T-helper 1 cell treated with Interleukin-12 subunit alpha and Interleukin-12 subunit beta and Interleukin-4 antibody, amounts not matched to agents 30 ng/mL and 1 ng/mL, for 36 hours (primary cell): ENCODE data around the gene CHST8. TPM values are rescaled to one million over a fixed set of nuclear protein-coding genes. Genes with fewer than 3 reads are reported as not detected.

ENCODE experiments used
- intact Hi-C: fragments of 100-400 bp; cut with micrococcal nuclease; formaldehyde crosslinking; loops from one replicate; pipeline ENCODE4 v1.15.1; 2024
- total RNA-seq: library from RNA; stranded (reverse); gene quantifications from 2 replicates; pipeline ENCODE4 v1.2.3, GENCODE V29; 2022

The CHST8 gene
- total RNA-seq, 1 donor from 2014 or later, result not detected

DNA sequence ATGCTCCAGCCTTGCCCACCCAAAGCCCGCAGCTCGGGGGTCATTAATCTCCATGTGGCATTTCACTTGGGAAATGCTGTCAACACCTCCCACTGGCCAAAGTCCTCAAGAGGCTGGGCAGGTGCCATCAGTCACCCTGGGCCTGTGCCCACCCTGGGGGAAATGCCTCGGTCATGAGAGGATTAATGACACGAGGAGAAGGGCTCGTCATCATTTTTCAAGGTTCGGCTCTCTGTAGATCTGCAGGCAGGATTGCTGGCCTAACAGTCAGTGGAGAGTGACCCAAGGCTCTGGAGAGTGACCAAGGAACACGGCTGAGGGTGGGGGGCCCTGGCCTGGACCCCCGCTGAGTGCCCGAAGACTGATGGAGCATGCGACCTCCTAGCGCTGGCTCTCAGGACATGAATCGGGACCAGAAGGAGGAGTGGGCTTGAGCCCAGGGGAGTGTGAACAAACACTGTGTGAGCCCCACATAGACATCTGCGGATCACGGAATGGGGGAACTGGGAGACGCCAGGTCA, 159.7 kb downstream of the CHST8 start:
- intact Hi-C loops, result no loop called here

DNA sequence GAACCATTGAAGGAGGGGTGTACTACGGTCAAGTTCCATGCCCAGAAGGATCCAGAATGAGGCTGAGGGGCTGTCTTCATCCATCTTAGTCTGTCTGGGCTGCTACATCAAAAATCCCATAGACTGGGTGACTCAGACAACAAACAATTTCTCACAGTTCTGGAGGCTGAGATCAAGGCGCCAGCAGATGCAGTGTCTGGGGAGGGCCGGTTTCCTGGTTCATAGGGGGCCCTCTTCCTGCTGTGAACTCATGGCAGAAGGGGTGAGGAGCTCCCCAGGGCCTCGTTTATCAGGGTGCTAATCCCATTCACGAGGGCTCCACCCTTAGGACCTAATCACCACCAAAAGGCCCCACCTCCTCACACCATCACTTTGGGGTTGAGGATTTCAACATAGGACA, 160.2 kb downstream of the CHST8 start:
- intact Hi-C loops, result no loop called here

DNA sequence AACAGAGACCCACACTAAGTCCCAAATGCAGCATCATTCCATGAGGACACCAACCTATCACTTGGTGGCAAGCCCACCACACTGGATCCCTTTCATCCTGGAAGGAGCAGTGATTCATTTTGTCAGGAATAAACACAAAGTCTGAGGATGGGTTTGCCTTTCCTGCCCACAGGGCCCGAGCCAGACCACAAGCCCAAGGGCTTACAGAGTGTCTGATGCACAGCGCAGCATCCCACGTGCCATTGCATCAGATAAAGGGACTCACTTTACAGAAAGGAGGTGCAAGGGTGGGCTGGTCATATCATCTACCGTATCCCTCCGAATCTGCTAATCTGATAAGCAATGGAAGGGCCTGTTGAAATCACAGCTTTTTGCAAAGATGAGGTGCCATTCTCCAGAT, 162.7 kb downstream of the CHST8 start:
- intact Hi-C loops, result no loop called here

DNA sequence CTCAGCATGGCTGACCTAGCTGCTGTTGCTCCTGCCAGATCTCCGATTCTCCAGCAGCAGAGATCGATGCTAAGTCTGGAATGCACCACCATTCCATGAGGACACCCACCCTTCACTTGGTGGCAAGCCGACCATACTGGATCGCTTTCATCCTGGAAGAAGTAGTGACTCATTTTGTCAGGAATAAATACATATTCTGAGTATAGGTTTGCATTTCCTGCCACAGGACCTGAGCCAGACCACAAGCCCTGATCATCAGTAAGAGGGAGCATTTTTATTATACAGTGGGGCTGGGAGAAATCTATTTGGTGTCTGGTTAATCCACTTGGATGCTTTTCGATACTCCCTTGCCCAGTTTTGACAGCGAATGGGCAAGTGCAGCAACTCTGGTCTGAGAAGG, 164.0 kb downstream of the CHST8 start:
- intact Hi-C loops, result no loop called here

DNA sequence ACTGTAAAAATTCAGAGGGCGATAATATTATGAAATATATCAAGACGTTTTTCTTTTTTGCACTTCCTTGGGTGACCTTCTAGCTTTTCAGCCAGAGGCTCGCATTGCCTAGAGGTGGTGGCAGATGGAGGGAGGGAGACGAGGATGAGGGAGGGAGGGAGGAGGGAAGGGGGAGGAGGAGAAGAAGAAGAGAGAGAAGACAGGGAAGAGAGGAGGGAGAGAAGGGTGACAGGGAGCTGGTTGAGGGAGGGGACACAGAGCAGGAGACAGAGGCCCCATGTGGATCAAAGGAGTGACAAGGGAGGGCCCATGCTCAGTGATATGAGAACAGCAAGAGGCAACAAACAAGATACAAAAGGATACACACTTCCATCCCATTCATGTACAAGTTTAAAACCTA, 166.9 kb downstream of the CHST8 start:
- intact Hi-C loops, result no loop called here

DNA sequence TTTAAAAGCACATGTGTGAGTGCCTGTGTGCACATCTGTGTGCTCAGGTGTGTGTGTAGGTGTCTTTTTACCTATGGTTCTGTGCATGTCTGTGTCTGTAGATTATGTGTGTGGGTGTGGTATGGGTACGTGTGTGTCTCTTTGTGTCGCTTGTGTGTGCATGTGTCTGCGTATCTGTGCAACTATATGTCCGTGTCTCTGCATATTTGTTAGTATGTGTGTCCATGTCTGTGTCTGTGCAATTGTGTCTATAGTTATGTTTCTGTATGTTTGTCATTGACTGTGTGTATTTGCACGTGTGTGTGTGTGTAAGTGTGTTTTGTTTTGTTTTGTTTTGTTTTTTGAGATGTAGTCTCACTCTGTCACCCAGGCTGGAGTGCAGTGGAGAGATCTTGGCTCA, 167.6 kb downstream of the CHST8 start:
- intact Hi-C loops, result no loop called here

DNA sequence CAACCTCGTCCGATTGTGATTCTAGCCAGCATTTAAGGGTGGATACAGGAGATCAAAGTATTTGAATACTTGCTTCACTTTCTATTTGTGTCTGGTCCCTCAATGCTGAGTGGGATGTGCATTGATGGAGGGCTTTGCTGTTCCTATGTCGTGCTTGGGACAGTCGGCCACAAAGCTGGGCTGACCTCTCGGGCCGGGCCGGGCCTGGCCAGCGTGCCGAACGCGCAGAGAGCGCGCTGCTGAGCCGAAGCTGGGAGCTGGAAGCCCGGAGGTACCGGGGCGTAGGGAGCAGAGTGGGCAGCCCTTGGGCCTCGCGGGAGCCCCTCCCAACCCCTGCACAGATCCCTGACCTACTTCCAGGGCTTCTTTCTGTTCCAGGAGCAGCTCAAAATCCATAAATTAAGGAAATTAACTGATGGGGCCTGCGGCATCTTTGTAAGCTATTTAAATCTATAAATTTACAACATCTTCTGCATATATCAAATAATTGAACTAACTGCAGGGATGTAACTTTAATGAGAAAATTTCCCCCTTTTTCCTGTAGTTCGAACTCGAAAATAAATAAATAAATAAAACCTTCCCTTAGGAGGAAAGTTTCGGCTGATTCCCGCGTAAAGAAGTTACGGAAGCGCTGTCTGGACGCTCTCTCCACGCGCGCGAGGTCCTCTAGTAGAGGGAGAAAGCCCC, 173.1 kb downstream of the CHST8 start:
- intact Hi-C loops, result loop anchor here (2.0 to 10.0 kb wide), 2 partner anchors 16 to 560 kb away; no protein-coding TSS in a partner anchor

DNA sequence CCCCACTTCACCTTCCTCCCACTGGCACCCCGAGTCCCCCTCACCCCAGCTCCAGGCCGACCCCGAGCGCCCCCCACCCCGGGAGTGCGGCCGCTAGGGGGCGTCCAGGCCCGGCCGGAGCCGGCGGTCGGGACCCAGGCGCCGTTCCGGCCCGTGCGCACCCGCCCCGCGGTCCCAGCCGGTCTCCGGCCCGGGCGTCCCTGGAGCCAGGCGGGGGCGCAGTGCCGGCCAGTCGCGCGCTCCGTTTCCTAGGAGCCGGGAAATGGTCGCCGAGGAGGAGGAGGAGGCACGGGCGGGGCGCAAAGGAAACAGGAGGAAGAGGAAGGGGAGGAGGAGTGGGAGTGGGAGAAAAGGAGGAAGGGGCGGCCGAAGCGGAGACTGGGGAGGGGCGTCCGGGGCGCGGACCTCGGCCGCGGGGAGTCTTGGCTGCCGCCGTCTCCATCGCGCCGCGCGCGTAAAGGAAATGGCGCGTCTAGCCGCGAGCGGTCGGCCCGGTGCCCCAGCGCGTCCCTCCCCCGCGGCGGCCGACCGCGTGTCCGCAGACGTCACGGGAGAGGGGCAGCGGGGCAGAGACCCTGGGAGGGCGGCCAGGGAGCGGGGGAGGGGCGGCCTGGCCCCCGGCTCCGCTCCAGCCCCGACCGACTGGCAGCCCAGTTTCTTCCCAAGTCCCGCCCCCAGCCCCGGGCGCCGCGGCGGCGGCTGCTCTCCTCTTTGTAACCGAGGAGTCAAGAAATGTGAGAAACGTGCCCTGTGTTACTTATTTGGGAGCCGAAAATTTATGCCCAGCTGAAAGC, 173.8 kb downstream of the CHST8 start:
- intact Hi-C loops, result loop anchor here (1.0 to 10.0 kb wide), 4 partner anchors 17 to 559 kb away; no protein-coding TSS in a partner anchor

DNA sequence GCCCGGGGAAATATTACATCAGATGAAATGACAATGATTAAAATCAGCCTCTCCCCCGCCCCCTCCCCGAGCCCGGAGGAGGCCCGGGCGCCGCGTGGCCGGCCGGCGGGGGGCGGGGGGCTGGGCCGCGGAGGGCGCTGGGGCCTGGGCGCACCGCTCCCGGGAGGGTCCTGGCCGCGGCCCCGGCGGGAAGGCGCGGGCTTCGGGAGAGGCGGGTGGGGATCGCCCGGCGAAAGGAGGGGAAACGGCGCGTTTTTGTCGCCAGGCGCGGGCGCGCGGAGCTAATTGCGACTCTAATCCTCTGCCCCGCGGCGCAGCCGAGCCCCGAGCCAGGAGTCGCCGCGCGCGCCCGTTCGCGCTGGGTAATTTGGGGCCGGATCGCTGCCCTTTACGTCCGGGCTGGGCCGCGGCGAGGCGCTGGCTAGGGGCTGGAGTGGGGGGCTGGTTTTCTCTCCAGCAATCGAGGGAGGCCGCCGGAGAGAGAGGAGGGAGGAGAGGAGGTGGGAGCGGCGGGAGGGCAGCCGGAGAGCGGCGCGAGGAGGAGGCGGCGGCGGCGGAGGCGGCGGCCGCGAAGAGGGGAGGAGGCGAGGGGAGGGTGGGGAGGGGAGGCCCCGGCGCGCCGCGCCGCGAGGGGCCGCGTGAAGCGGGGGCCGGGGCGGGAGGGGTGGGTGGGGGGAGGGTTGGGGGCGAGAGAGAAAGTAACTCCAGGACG, 174.6 kb downstream of the CHST8 start, which contains the start of gene KCTD15:
Gene KCTD15, plus strand, starts transcription at position 707 of the 712 bp plus-strand sequence. CDS start 3,585 bp downstream, outside the sequence.
- intact Hi-C loops, result loop anchor here (1.0 to 10.0 kb wide), 3 partner anchors 24 to 558 kb away; no protein-coding TSS in a partner anchor

DNA sequence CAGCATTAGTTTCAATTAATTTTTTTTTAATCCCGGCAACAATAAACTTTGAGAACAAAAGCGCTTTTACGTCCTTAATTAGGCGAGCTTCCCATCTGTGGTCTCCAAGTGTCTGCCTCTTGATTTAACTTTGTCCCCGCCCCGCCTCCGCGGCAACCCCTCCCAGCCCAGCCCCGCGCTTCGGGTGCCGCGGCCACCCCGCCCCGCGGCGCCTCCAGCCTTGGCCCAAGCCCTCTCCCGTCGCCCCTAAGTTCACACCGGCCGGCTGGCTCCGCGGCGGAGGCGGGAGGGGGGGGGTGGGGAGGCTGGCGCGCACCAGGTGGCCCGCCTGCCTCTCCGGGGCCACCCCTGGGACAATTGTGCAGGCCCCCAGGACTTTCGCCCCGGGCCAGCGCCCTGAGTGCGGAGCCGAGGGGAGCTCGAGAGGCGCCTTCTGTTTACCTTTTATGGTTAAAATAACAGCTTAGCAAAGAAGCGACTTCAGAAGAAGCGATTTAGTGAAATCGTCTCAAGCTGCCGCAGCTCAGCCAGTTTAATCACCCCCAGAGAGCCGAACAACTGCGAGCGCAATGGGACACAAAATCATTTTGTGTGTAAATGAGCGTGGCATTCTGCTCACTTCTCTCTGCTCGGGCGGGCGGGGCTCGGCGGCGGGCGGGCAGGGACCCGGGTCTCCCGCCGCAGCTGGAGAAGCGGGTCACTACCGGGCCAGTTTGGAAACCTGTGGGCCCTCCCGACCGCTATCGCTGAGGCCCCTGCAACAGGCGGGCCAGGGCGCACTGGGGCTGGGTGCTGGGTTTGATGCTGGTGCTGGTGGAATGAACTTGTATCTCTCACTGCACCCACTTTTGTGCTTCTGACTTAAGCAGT, 176.3 kb downstream of the CHST8 start:
- intact Hi-C loops, result loop anchor here (2.0 to 10.0 kb wide), 2 partner anchors 201 to 557 kb away; no protein-coding TSS in a partner anchor

DNA sequence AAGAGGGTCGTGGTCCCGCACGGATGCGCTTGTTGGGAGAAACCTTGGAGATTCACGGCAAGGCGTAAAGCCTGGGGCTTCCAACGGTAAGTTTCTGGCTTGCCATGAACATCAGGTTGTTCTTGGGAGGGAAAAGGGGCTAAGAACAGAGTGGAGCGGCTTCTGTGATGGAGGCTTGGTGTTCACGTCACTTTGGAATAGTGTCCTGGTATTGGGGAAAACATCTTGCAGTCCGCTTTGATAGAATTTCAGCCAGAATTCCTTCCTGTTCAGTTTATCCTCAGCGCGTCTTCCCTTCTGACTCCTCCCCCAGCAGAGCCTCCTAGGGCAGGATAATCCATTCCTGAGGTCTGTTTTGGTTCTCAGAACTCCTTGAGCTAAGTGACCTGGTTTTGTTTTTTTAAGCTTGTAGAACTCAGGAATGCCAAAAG, 176.9 kb downstream of the CHST8 start:
- intact Hi-C loops, result loop anchor here (10.0 kb wide), 1 partner anchor 556 kb away; no protein-coding TSS in a partner anchor

DNA sequence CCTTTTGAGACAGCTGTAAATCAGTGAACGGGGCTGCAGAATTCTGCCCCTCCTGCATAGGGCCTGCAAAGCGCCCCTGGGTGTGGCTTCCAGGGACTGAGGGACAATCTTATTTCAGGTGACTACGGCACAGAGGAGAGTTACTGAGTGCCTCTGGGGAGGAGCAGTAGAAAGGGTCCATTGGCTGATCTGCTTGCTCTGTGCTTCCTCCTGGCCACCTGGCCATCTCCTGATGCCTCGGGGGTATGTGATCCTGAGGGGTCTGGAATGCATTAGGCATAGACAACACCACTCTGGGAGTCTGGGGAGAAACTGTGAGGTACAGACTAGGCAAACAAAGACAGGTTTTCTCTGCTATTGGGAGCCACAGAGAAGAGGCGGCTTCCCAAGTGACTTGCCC, 177.7 kb downstream of the CHST8 start:
- intact Hi-C loops, result loop anchor here (10.0 kb wide), 1 partner anchor 555 kb away; no protein-coding TSS in a partner anchor

DNA sequence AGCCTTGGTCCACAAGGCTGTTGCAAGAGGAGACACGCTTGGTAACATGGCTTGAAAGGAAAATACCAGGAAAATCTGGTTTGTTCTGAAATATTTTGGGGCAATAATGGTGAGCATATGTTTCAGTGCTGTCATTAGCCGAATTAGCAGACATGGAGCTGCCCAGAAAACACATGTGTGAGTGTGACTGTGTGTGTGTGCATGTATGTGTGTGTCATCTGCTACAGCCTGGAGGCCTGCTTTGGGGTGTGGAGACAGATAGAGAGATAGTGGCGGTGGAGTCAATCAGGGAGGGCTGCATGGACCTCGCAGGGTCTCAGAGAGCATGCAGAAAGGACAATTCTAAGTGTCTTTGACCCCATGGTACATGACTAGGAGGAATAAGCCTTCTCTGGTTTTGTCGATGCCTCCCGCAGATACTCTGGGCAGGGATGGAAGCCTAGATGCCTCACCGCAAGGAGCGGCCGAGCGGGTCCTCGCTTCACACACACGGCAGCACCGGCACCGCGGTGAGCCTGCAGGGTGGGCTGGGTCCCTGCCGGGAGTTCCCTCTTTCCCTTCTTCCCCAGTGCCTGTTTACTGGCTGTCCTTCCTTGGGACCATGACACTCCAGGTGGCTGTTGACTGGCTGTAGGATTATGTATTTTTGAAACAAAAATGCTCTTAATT, 178.4 kb downstream of the CHST8 start:
- intact Hi-C loops, result no loop called here

DNA sequence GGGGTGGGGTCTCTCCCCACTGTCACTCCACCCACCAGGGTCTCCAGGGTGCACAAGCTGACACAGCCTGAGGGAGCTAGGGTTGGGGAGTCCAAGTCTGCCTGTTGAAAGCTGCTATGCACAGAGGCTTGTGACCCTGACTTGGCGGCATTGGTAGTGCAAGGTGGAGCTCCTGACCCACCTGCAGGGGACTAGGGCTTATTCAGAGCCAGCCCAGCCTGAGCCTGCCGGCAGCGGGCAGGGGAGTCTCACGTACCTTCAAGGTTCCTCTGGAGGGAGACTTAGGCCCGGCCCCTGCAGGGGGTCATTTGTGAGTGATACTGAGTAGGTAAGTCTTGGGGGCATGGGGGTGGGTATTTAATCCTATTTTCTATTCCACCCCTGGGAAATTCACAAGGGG, 179.7 kb downstream of the CHST8 start:
- intact Hi-C loops, result no loop called here

DNA sequence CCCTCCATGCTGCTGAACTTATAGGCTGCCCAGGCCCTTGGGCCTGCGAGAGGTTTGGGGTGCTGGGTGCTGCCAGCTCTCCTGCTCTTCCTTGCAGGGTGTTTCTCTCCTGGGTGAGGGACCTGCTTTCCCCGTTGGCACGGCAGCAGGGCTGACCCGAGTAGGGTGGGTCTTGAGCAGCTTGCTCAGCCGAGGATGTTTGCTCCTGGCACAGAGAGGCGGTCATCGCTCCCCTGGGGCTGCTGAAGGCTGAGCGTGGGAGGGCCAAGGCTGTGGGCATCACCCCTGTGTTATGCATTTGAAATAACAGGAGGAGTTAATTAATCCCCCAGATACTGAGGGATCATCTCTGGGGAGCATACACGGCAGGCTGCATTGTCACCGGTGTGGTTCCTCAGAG, 180.2 kb downstream of the CHST8 start:
- intact Hi-C loops, result no loop called here

DNA sequence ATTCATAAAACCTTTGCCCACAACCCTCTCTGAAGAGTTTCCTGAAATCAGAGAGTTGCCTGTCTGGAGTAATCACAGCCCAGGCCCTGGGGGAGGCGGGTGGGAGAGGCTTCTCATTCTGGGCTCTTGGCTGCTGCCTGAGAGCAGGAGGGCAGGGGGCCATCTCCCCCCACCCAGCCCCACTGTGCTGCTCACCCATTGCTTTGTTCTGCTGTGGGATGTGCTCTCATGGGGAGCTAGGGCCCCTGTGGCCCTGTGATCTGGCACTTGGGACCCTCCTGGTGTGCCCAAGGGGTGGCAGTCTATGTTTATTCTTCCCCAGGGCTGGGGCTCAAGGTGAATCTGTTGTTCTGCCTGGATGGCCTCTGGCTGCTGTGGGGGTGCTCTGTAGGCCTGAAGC, 181.0 kb downstream of the CHST8 start:
- intact Hi-C loops, result no loop called here

DNA sequence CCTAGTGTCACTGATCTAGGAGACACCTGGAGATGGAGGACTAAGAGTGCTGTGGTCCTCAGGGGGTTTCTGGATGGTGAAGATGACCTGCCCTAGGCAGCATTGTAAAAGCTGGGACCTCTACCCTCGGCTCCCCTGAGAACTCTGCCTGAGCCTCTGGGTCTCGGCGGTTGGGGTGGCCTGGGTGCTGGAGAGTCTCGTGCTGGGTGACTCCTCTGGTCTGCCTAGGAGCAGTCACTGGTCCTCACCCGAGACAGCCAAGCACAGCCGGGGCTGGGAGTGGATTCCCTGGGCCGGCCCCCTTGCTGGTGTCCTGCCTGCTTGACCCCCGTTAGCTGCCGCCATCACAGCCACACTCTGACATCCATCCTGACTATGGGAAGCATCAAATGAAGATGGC, 181.6 kb downstream of the CHST8 start:
- intact Hi-C loops, result no loop called here

DNA sequence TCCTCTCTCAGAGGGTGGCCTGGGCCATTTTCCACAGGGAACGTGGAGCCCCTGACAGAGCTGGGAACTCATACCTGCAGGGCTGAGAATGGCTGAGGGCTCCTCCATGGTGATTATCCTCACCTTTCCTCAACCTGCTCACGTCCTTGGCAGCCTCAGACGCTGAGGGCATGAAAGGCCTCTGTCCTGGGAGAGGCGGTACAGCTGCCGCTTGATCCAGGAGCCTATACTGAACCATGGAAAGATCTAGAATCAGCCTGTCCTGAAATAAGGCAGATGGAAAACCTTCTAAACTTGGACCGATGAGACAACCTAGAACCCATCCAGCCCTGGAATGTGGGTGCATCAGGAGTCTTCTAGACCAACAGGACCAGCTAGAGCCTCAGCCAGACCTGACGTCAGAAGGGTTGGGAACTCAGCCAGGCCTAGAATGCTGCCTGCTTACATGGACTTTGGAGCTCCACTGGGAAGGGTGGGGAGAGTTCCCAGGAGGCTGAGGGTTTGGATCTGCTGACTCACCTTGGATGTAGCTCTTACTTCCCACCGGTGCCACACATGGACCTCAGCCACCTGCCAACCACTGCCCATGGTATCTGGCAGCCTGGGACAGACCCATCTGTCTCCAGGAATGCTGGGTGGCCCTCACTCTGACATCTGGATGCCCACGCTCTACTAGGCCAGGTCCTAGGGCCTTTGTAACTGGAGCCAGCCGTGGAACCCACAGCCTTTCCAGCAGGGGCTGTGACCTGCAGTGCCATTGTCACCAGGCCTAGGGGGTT, 182.5 kb downstream of the CHST8 start:
- intact Hi-C loops, result no loop called here

DNA sequence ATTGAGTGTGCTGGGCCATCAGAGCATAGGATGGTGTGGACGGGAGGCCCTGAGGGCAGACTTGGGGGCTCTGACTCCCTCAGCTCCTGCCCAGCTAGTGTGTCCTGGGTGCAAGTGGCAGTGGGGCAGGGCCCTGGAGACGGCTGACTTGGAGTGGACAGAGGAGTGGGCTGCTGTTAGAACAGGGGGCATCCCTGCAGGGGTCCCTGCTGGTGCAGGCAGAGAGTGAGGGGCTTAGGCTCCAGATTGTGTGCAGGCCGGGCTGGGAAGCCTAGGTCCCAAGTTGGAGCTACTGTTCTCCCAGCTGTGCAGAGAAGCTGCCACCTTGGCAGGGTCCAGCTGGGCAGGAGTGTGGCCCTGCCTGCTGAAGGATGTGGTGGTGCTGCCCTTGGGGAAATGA, 183.6 kb downstream of the CHST8 start:
- intact Hi-C loops, result no loop called here
